Measurements from ENCODE around the gene KIAA1755. TPM values are rescaled to one million over a fixed set of nuclear protein-coding genes. Genes with fewer than 3 reads are reported as not detected.

Gene KIAA1755
- total and polyA plus RNA-seq, 9 of the 15 experiments (the other 6 are each of a cell fraction or from before 2014, with no cell fraction given) = not detected

DNA sequence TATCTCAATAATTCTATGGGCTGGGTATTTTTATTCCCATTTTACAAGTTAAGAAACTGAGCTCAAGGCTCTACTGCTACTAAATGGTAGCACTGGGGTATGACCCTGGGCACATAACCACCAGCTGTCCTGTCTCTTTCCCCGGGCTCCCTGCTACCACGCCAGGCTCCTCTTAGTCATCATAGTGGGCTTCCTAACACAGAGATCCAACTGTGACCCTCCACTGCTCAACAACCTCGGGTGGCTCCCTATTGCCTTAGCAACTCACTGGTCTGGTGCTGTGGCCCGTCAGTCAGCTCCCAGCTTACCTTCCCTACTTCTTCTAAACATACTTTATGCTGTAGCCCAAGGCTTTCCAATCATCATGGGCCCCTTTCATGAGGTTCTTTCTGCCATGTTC is 4.5 kb downstream of the KIAA1755 start:
- no TSS peak for BruUV-seq (replicated peaks)
- Histone ChIP-seq H3K4me3 (no peak overlapping the region), H3K9me1 (ENCODE audit: control insufficient read depth, insufficient read depth, low read length) (no peaks in the 10 kb centered on the region), H3K27me3 (ENCODE audit: control insufficient read depth in 2 of 2, insufficient read depth in 2 of 2, low read length in 2 of 2) (peaks cover 26 to 64% of the 10 kb centered on the region in 2 experiments), H3K27ac (ENCODE audit: extremely low read depth, low read depth, low read length) (no peak overlapping the region), H3K9ac (ENCODE audit: insufficient read depth in 1 of 2, low read depth in 2 of 2, low read length in 2 of 2) (no peak overlapping the region), H3K4me2 (ENCODE audit: insufficient read depth, low read length) (no peak overlapping the region), H3K79me2 (ENCODE audit: control insufficient read depth, insufficient read depth, low read length) (no peaks in the 10 kb centered on the region), H4K20me1 (replicated peaks; ENCODE audit: control insufficient read depth, insufficient read depth, low read length) (no peaks in the 10 kb centered on the region), H3K9me3 (replicated peaks; ENCODE audit: control insufficient read depth, insufficient read depth, low read depth, low read length) (no peaks in the 10 kb centered on the region), H3K36me3 (ENCODE audit: control insufficient read depth, insufficient read depth, low read length) (no peaks in the 10 kb centered on the region), H2AFZ (ENCODE audit: low read depth, low read length) (no peak overlapping the region), H3K4me1 (replicated peaks in 1 of 2; ENCODE audit: control insufficient read depth in 2 of 2, insufficient read depth in 2 of 2, low read length in 2 of 2) (peaks cover 0 to 4% of the 10 kb centered on the region in 2 experiments; a peak in 1 of 5 replicates)
- no peak for ATAC-seq
- in situ Hi-C loops (cut with MboI) (no loop called here), intact Hi-C loops (cut with micrococcal nuclease) (no loop called here)
- POLR2A ChIA-PET = interaction anchor here (0.6 kb wide), 1 partner anchor 219 kb away, joined by 4 read pairs; no protein-coding TSS in a partner anchor
- CTCF ChIA-PET (ENCODE audit: low intra/inter-chr PET ratio) = no interaction called here
- DNase-seq (ENCODE audit: extremely low read depth in 1 of 4, low spot score in 3 of 4) = no peak
- TF ChIP-seq ZNF586 (CRISPR knock-in tag; conservative IDR thresholded peaks at IDR 0.05) = no peak
- no peak for TF ChIP-seq HDAC3 (IDR thresholded peaks at IDR 0.05; ENCODE audit: borderline replicate concordance, partially characterized antibody)
- TF ChIP-seq ZNF12 (CRISPR knock-in tag; IDR thresholded peaks at IDR 0.05) = no peak
- TF ChIP-seq ZNF584 (CRISPR knock-in tag; IDR thresholded peaks at IDR 0.05; ENCODE audit: low read depth) = no peak
- no peak for TF ChIP-seq FOXK2 (conservative IDR thresholded peaks at IDR 0.05 in 1 of 2, IDR thresholded peaks at IDR 0.05 in 1 of 2; ENCODE audit: low read depth in 2 of 2)
- TF ChIP-seq BHLHE40 (IDR thresholded peaks at IDR 0.05; ENCODE audit: low read length) = no peak
- TF ChIP-seq TRIM24 (IDR thresholded peaks at IDR 0.05) = no peak
- TF ChIP-seq ZNF212 (CRISPR knock-in tag; IDR thresholded peaks at IDR 0.05) = no peak
- no peak for TF ChIP-seq KDM5B (IDR thresholded peaks at IDR 0.05; ENCODE audit: insufficient replicate concordance, low read depth, low read length)
- no peak for TF ChIP-seq ZNF408 (CRISPR knock-in tag; IDR thresholded peaks at IDR 0.05; ENCODE audit: low read depth)
- TF ChIP-seq WHSC1 (IDR thresholded peaks at IDR 0.05; ENCODE audit: low read length) = no peak
- no peak for TF ChIP-seq BCOR (IDR thresholded peaks at IDR 0.05)
- TF ChIP-seq KDM1A (IDR thresholded peaks at IDR 0.05) = no peak
- TF ChIP-seq GABPB2 (CRISPR knock-in tag; conservative IDR thresholded peaks at IDR 0.05) = no peak
- no peak for FAIRE-seq
- 0% methylated on average over 4 of the region's 4 CpGs for WGBS (ENCODE audit: insufficient coverage, low coverage, missing lambda C conversion rate)

All from K562 (cell line).